Uterus (tissue), 4 donors: ENCODE data around the gene ATP11A. TPM values are rescaled to one million over a fixed set of nuclear protein-coding genes. Genes with fewer than 3 reads are reported as not detected.

Source experiments
- DNase-seq, 2 donors: peaks; one replicate each; pipeline ENCODE4 v3.0.0-alpha.2; 2019 to 2020
- H3K27ac ChIP-seq, 2 donors: fragments of 200-600 bp; sonication (generic); 1 replicate in 1 of 2; 2 replicates in 1 of 2; pipeline ENCODE4 v1.5.1; 2016 to 2018
- H3K27me3 ChIP-seq, 2 donors: fragments of 200-600 bp; sonication (generic); one replicate each; pipeline ENCODE4 v1.5.1; 2018 to 2019; ENCODE audit warnings: control low read depth in 1 of 2
- H3K36me3 ChIP-seq, 2 donors: fragments of 200-600 bp; sonication (generic); one replicate each; pipeline ENCODE4 v1.5.1; 2019; ENCODE audit warnings: control low read depth in 1 of 2
- H3K4me1 ChIP-seq, 2 donors: fragments of 200-600 bp; sonication (generic); one replicate each; pipeline ENCODE4 v1.5.1; 2018 to 2019; ENCODE audit warnings: control low read depth in 1 of 2
- H3K4me3 ChIP-seq, 2 donors: fragments of 200-600 bp; sonication (generic); 1 replicate in 1 of 2; 2 replicates in 1 of 2; pipeline ENCODE4 v1.5.1; 2018 to 2019; ENCODE audit warnings: mild to moderate bottlenecking in 1 of 2
- H3K9me3 ChIP-seq, 2 donors: fragments of 200-600 bp; sonication (generic); one replicate each; pipeline ENCODE4 v1.5.1; 2019; ENCODE audit warnings: control low read depth in 1 of 2
- POLR2A ChIP-seq, 2 donors: fragments of 450-650 bp; IDR thresholded peaks; one replicate each; pipeline ENCODE4 v1.6.1; 2016; ENCODE audit warnings: antibody characterized with exemption in 2 of 2, mild to moderate bottlenecking in 1 of 2, moderate library complexity in 1 of 2
- intact Hi-C: fragments of 100-400 bp; cut with DNase I; formaldehyde crosslinking; loops from one replicate; pipeline ENCODE4 v1.15.1; 2023; ENCODE audit warnings: low total_unique reads
- total RNA-seq, 4 donors: library from RNA; depleted of rRNA in 3 of 4; stranded (reverse); fragments of >200 nt in 3 of 4; gene quantifications; one replicate each; pipeline versions ENCODE4 v1.1.0 to v1.2.4, GENCODE V29; 2014 to 2023
- TF ChIP-seq, protein P1 (sequence below), 4 experiments: fragments of 200-600 bp in 2 of 4; fragments of 450-650 bp in 2 of 4; sonication (generic) in 2 of 4; IDR thresholded peaks; one replicate each; pipeline ENCODE4 v1.5.1; 2016 to 2019; ENCODE audit warnings: antibody characterized with exemption in 4 of 4, mild to moderate bottlenecking in 2 of 4, moderate library complexity in 1 of 4
- donor health status: DM: yes; HTN: yes; CAD: no.

Gene ATP11A
- total RNA-seq, 4 donors from 2014 or later: 12.8 to 149 (median 22.8) TPM

GRCh38 chr13:112771139-112771876, 81.5 kb downstream of the ATP11A start:
- Histone ChIP-seq H3K27me3 (no peaks in the 10 kb centered on the region), H3K4me3 (no peak overlapping the region), H3K27ac (no peak overlapping the region), H3K36me3 (no peaks in the 10 kb centered on the region), H3K4me1 (no peaks in the 10 kb centered on the region), H3K9me3 (no peaks in the 10 kb centered on the region)
- no peak for DNase-seq
- intact Hi-C loops: no loop called here
- no peak for TF ChIP-seq POLR2A (IDR thresholded peaks at IDR 0.05)
- TF ChIP-seq, protein P1, sequence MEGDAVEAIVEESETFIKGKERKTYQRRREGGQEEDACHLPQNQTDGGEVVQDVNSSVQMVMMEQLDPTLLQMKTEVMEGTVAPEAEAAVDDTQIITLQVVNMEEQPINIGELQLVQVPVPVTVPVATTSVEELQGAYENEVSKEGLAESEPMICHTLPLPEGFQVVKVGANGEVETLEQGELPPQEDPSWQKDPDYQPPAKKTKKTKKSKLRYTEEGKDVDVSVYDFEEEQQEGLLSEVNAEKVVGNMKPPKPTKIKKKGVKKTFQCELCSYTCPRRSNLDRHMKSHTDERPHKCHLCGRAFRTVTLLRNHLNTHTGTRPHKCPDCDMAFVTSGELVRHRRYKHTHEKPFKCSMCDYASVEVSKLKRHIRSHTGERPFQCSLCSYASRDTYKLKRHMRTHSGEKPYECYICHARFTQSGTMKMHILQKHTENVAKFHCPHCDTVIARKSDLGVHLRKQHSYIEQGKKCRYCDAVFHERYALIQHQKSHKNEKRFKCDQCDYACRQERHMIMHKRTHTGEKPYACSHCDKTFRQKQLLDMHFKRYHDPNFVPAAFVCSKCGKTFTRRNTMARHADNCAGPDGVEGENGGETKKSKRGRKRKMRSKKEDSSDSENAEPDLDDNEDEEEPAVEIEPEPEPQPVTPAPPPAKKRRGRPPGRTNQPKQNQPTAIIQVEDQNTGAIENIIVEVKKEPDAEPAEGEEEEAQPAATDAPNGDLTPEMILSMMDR (IDR thresholded peaks at IDR 0.05): no peak

DNA sequence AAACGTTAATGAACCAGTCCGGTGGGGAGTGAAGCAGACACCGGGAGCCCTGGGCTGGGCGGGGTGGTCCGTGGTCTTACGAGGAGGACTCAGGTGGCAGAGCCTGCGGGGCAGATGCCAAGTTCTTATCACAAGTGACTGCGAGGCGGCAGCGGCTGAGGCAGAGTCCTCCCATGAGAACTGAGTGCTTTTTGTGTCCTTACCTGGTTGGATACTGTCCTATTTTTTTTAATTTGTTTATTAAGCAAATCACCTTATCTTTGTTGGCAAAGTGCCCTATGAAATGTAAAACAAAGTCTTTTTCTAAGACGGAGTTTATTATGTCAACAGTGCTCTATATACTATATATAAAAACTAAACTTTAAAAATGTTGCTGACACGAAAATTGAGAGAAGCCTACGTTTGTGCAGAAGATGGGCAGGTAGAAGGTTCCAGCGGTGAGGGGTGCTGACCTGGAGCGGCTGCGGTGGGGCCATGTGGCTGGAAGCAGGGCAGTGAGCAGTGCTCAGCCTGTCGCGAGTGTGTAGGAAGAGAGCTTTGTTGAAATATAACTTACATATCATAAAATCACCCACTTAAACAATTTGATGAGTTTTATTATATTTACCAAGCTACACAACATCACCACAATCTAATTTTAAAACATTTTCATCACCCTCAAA, 82.2 kb downstream of the ATP11A start:
- no peaks in the 10 kb centered on the region for H3K4me1 ChIP-seq
- H3K4me3 ChIP-seq: no peak overlapping the region
- intact Hi-C loops: no loop called here
- H3K27ac ChIP-seq: no peak overlapping the region
- no peaks in the 10 kb centered on the region for H3K36me3 ChIP-seq
- TF ChIP-seq POLR2A (IDR thresholded peaks at IDR 0.05): no peak
- TF ChIP-seq, protein P1 (IDR thresholded peaks at IDR 0.05): no peak
- no peaks in the 10 kb centered on the region for H3K9me3 ChIP-seq
- DNase-seq: no peak
- H3K27me3 ChIP-seq: no peaks in the 10 kb centered on the region

DNA sequence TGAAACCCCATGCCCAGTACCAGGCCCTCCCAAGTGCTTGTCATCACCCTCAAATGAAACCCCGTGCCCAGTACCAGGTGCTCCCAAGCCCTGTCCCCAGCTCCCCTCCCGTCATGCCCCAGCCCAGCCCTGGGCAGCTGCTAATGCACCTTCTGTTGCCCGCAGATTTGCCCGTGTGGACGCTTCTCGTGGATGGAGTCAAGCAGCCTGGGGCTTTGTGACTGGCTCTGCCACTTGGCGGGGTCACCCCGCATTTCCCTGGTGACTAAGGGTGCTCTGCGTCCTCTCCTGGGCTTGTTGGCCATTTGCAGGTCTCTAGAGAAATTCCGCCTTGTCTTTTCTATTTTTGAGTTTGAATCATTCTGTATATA, 82.7 kb downstream of the ATP11A start:
- DNase-seq: no peak

GRCh38 chr13:112772929-112773328, 83.1 kb downstream of the ATP11A start:
- no peak overlapping the region for H3K4me3 ChIP-seq
- H3K36me3 ChIP-seq: no peaks in the 10 kb centered on the region
- H3K4me1 ChIP-seq: no peaks in the 10 kb centered on the region
- H3K27ac ChIP-seq: no peak overlapping the region
- DNase-seq: no peak
- H3K27me3 ChIP-seq: no peaks in the 10 kb centered on the region
- TF ChIP-seq, protein P1 (IDR thresholded peaks at IDR 0.05): no peak
- no peak for TF ChIP-seq POLR2A (IDR thresholded peaks at IDR 0.05)
- intact Hi-C loops: no loop called here
- no peaks in the 10 kb centered on the region for H3K9me3 ChIP-seq

More for the DNA sequence above, 82.7 kb downstream of the ATP11A start:
- H3K4me3 ChIP-seq: no peak overlapping the region
- H3K27ac ChIP-seq: no peak overlapping the region
- TF ChIP-seq, protein P1 (IDR thresholded peaks at IDR 0.05): no peak
- TF ChIP-seq POLR2A (IDR thresholded peaks at IDR 0.05): no peak
- no peaks in the 10 kb centered on the region for H3K36me3 ChIP-seq
- no peaks in the 10 kb centered on the region for H3K27me3 ChIP-seq
- no peaks in the 10 kb centered on the region for H3K4me1 ChIP-seq
- intact Hi-C loops: no loop called here
- H3K9me3 ChIP-seq: no peaks in the 10 kb centered on the region
